OCI-LY7 (cell line): ENCODE data around the gene ITPRIP. TPM values are rescaled to one million over a fixed set of nuclear protein-coding genes. Genes with fewer than 3 reads are reported as not detected.

Experiments
- BruUV-seq: library from RNA; stranded (reverse); fragments of 400-500 nt; replicated peaks from 2 replicates; lab custom pipeline; 2021; lab: Mats Ljungman, UMichigan
- CTCF ChIA-PET: fragments of 300-600 bp; sonication (Branson Sonifier 250); formaldehyde crosslinking; loops from one replicate; lab custom pipeline; 2022; ENCODE audit warnings: antibody characterized with exemption; ENCODE audit not compliant: unreplicated experiment; lab: Charles Lee
- POLR2A ChIA-PET: fragments of 300-600 bp; sonication (Branson Sonifier 250); formaldehyde crosslinking; loops from one replicate; lab custom pipeline; 2022; ENCODE audit warnings: antibody characterized with exemption; lab: Charles Lee
- DNase-seq: peaks from one replicate; pipeline ENCODE4 v3.0.0-alpha.2; 2015; ENCODE audit warnings: low spot score
- H2AFZ ChIP-seq: fragments of 200-600 bp; sonication (generic), shearing (Covaris generic); 2 replicates; pipeline ENCODE4 v1.6.1; 2014; ENCODE audit warnings: mild to moderate bottlenecking, antibody characterized with exemption, low read length, moderate library complexity
- H3K27ac ChIP-seq: fragments of 200-600 bp; sonication (generic); 2 replicates; pipeline ENCODE4 v1.5.1; 2014; ENCODE audit warnings: mixed run types, low read depth, mild to moderate bottlenecking, moderate library complexity, low read length, inconsistent platforms; ENCODE audit not compliant: poor library complexity, severe bottlenecking
- H3K36me3 ChIP-seq: fragments of 200-600 bp; sonication (generic); 2 replicates; pipeline ENCODE4 v1.6.1; 2014; ENCODE audit warnings: mild to moderate bottlenecking, antibody characterized with exemption, low read length, moderate library complexity, mixed read lengths; ENCODE audit not compliant: insufficient read depth
- H3K4me1 ChIP-seq: fragments of 200-600 bp; sonication (generic); 2 replicates; pipeline ENCODE4 v1.5.1; 2014; ENCODE audit warnings: mild to moderate bottlenecking, low read length; ENCODE audit not compliant: insufficient read depth, poor library complexity, severe bottlenecking
- H3K4me2 ChIP-seq: fragments of 200-600 bp; sonication (generic); 2 replicates; pipeline ENCODE4 v1.6.1; 2014; ENCODE audit warnings: mild to moderate bottlenecking, low read length
- H3K4me3 ChIP-seq: fragments of 200-600 bp; sonication (generic); 2 replicates; pipeline ENCODE4 v1.5.1; 2014; ENCODE audit warnings: mild to moderate bottlenecking, low read depth, low read length; ENCODE audit not compliant: poor library complexity, severe bottlenecking
- H3K79me2 ChIP-seq: fragments of 200-600 bp; sonication (generic); 2 replicates; pipeline ENCODE4 v1.6.1; 2016; ENCODE audit warnings: low read depth, mild to moderate bottlenecking, low read length, moderate library complexity, mixed read lengths; ENCODE audit not compliant: insufficient read depth
- H3K9me2 ChIP-seq: fragments of 200-600 bp; sonication (generic); 2 replicates; pipeline ENCODE4 v1.6.1; 2016; ENCODE audit warnings: mild to moderate bottlenecking, low read length, mixed read lengths; ENCODE audit not compliant: insufficient read depth
- H3K9me3 ChIP-seq: fragments of 200-600 bp; sonication (generic); 2 replicates; pipeline ENCODE4 v1.6.1; 2014; ENCODE audit warnings: mild to moderate bottlenecking, mixed run types, low read length, mixed read lengths
- H4K20me1 ChIP-seq: fragments of 200-600 bp; sonication (generic); 2 replicates; pipeline ENCODE4 v1.6.1; 2014; ENCODE audit warnings: mild to moderate bottlenecking, antibody characterized with exemption, low read length, moderate library complexity, mixed read lengths; ENCODE audit not compliant: insufficient read depth
- CTCF ChIP-seq: fragments of 200-600 bp; sonication (generic); conservative IDR thresholded peaks from 2 replicates; pipeline ENCODE4 v1.5.1; 2014; ENCODE audit warnings: mild to moderate bottlenecking, antibody characterized with exemption, low read length, moderate library complexity, mixed read lengths
- EZH2phosphoT487 ChIP-seq: fragments of 200-600 bp; sonication (generic); IDR thresholded peaks from 2 replicates; pipeline ENCODE4 v1.6.1; 2018; ENCODE audit warnings: low read depth, borderline replicate concordance, mild to moderate bottlenecking, mixed run types, antibody characterized with exemption, low read length, moderate library complexity, mixed read lengths
- intact Hi-C: fragments of 100-400 bp; cut with micrococcal nuclease; formaldehyde crosslinking; loops from one replicate; pipeline ENCODE4 v1.10.0; 2022; ENCODE audit not compliant: unreplicated experiment
- total RNA-seq, 2 experiments: library from RNA; depleted of rRNA in 1 of 2; stranded (reverse); fragments of >200 nt in 1 of 2; shearing (Covaris generic) in 1 of 2; gene quantifications; 2 replicates each; pipeline ENCODE4 v1.2.3, GENCODE V29; 2014 to 2022

ITPRIP gene
- total RNA-seq, 2 experiments from 2014 or later, result 6.0 to 18.0 TPM

GRCh38 chr10:104317726-104318299 is 20.5 kb downstream of the ITPRIP start:
- intact Hi-C loops, result no loop called here
- ChIA-PET CTCF (no interaction called here), POLR2A (interaction anchor here (3.2 kb wide), 1 partner anchor 20 kb away, joined by 16 read pairs; the partner anchor contains the start of gene ITPRIP)
- DNase-seq, result no peak
- Histone ChIP-seq H3K79me2 (peaks cover 61% of the 10 kb centered on the region), H3K4me2 (peak overlapping the region; percentile 43), H3K27ac (peak overlapping the region; percentile 11), H4K20me1 (peaks cover 25% of the 10 kb centered on the region), H3K9me3 (no peaks in the 10 kb centered on the region), H3K4me3 (peak overlapping the region; percentile 12), H3K36me3 (peaks cover 32% of the 10 kb centered on the region), H2AFZ (no peak overlapping the region), H3K4me1 (peaks cover 57% of the 10 kb centered on the region), H3K9me2 (no peaks in the 10 kb centered on the region)
- peak; percentile 52 for TF ChIP-seq CTCF
- TF ChIP-seq EZH2phosphoT487, result no peak
- no TSS peak for BruUV-seq

GRCh38 chr10:104317269-104317710 is 21.0 kb downstream of the ITPRIP start:
- TF ChIP-seq CTCF (no peak; the same call in 1 of the 2 replicates), EZH2phosphoT487 (no peak)
- Histone ChIP-seq H3K4me1 (peaks cover 52% of the 10 kb centered on the region), H3K79me2 (peaks cover 55% of the 10 kb centered on the region), H3K9me2 (no peaks in the 10 kb centered on the region), H3K4me2 (peak overlapping the region; percentile 43), H4K20me1 (peaks cover 25% of the 10 kb centered on the region), H2AFZ (no peak overlapping the region), H3K4me3 (peak overlapping the region; percentile 12), H3K36me3 (peaks cover 37% of the 10 kb centered on the region), H3K9me3 (no peaks in the 10 kb centered on the region), H3K27ac (peak overlapping the region; percentile 11)
- peak; percentile 35 for DNase-seq
- intact Hi-C loops, result no loop called here
- no TSS peak for BruUV-seq
- ChIA-PET POLR2A (interaction anchor here (3.2 kb wide), 1 partner anchor 20 kb away, joined by 16 read pairs; the partner anchor contains the start of gene ITPRIP), CTCF (no interaction called here)
